H9 (cell line): ENCODE data around the gene TESK2. TPM values are rescaled to one million over a fixed set of nuclear protein-coding genes. Genes with fewer than 3 reads are reported as not detected.

ENCODE experiments used
- DNase-seq: peaks from one replicate; pipeline ENCODE4 v3.0.0-alpha.2; 2017
- H2AFZ ChIP-seq: one replicate; pipeline ENCODE4 v1.6.1; 2013; ENCODE audit warnings: mild to moderate bottlenecking, low read length, control low read depth, moderate library complexity
- H2AK5ac ChIP-seq: 2 replicates; pipeline ENCODE4 v1.6.1; 2013; ENCODE audit warnings: low read length, control low read depth, mixed read lengths; ENCODE audit not compliant: insufficient read length
- H2BK120ac ChIP-seq: one replicate; pipeline ENCODE4 v1.6.1; 2013; ENCODE audit warnings: low read depth, mild to moderate bottlenecking, low read length, control low read depth, inconsistent platforms; ENCODE audit not compliant: poor library complexity, severe bottlenecking
- H2BK12ac ChIP-seq: 2 replicates; pipeline ENCODE4 v1.6.1; 2013; ENCODE audit warnings: low read length, control low read depth, mixed read lengths, low read depth; ENCODE audit not compliant: insufficient read length
- H2BK15ac ChIP-seq: 2 replicates; pipeline ENCODE4 v1.6.1; 2013; ENCODE audit warnings: low read depth, low read length, control low read depth
- H2BK20ac ChIP-seq: one replicate; pipeline ENCODE4 v1.6.1; 2013; ENCODE audit warnings: low read depth, mild to moderate bottlenecking, low read length, control low read depth, inconsistent platforms; ENCODE audit not compliant: poor library complexity, severe bottlenecking
- H2BK5ac ChIP-seq: 2 replicates; pipeline ENCODE4 v1.6.1; 2013; ENCODE audit warnings: low read length, control low read depth, mixed read lengths; ENCODE audit not compliant: insufficient read length
- H3K14ac ChIP-seq: 2 replicates; pipeline ENCODE4 v1.6.1; 2013; ENCODE audit warnings: low read length, control low read depth; ENCODE audit not compliant: insufficient read depth
- H3K18ac ChIP-seq: 2 replicates; pipeline ENCODE4 v1.6.1; 2013; ENCODE audit warnings: low read depth, mild to moderate bottlenecking, mixed read lengths, low read length, control low read depth; ENCODE audit not compliant: insufficient read length
- H3K23ac ChIP-seq: 2 replicates; pipeline ENCODE4 v1.6.1; 2013; ENCODE audit warnings: low read length, control low read depth, mixed read lengths, low read depth; ENCODE audit not compliant: insufficient read length
- H3K23me2 ChIP-seq: 2 replicates; pipeline ENCODE4 v1.6.1; 2013; ENCODE audit warnings: low read depth, mild to moderate bottlenecking, mixed read lengths, low read length, control low read depth; ENCODE audit not compliant: insufficient read length, poor library complexity, severe bottlenecking
- H3K27ac ChIP-seq: 2 replicates; pipeline ENCODE4 v1.5.1; 2013; ENCODE audit warnings: low read length, control low read depth, mixed read lengths, low read depth; ENCODE audit not compliant: insufficient read length
- H3K27me3 ChIP-seq: 2 replicates; pipeline ENCODE4 v1.6.1; 2013; ENCODE audit warnings: low read length, control low read depth, inconsistent platforms; ENCODE audit not compliant: insufficient read depth
- H3K4ac ChIP-seq: 2 replicates; pipeline ENCODE4 v1.6.1; 2013; ENCODE audit warnings: low read depth, mild to moderate bottlenecking, control low read depth, inconsistent platforms, low read length, moderate library complexity
- H3K4me1 ChIP-seq: 2 replicates; pipeline ENCODE4 v1.6.1; 2013; ENCODE audit warnings: low read length, control low read depth, inconsistent platforms; ENCODE audit not compliant: insufficient read depth
- H3K4me2 ChIP-seq: 2 replicates; pipeline ENCODE4 v1.6.1; 2013; ENCODE audit warnings: low read length, control low read depth, mixed read lengths; ENCODE audit not compliant: insufficient read length, insufficient read depth
- H3K56ac ChIP-seq: 2 replicates; pipeline ENCODE4 v1.6.1; 2013; ENCODE audit warnings: low read depth, mild to moderate bottlenecking, mixed read lengths, low read length, control low read depth; ENCODE audit not compliant: insufficient read length
- H3K79me1 ChIP-seq: 2 replicates; pipeline ENCODE4 v1.6.1; 2013; ENCODE audit warnings: low read depth, mild to moderate bottlenecking, moderate library complexity, low read length, control low read depth, inconsistent platforms; ENCODE audit not compliant: insufficient read depth, poor library complexity, severe bottlenecking
- H3K79me2 ChIP-seq: 2 replicates; pipeline ENCODE4 v1.6.1; 2013; ENCODE audit warnings: low read length, control low read depth, inconsistent platforms; ENCODE audit not compliant: insufficient read depth
- H3K9ac ChIP-seq: 2 replicates; pipeline ENCODE4 v1.6.1; 2013; ENCODE audit warnings: low read length, control low read depth, mixed read lengths; ENCODE audit not compliant: insufficient read length; ENCODE audit errors: extremely low read depth
- H3K9me3 ChIP-seq: one replicate; pipeline ENCODE4 v1.6.1; 2013; ENCODE audit warnings: low read depth, low read length, inconsistent platforms; ENCODE audit not compliant: control insufficient read depth
- H3T11ph ChIP-seq: one replicate; pipeline ENCODE4 v1.6.1; 2013; ENCODE audit warnings: mild to moderate bottlenecking, low read length, control low read depth, inconsistent platforms
- H4K20me1 ChIP-seq: one replicate; pipeline ENCODE4 v1.6.1; 2013; ENCODE audit not compliant: control insufficient read depth, insufficient read length, insufficient read depth
- H4K5ac ChIP-seq: 2 replicates; pipeline ENCODE4 v1.6.1; 2013; ENCODE audit warnings: low read depth, mild to moderate bottlenecking, mixed read lengths, low read length, control low read depth; ENCODE audit not compliant: insufficient read length
- H4K8ac ChIP-seq: replicated peaks from 2 replicates; pipeline ENCODE4 v1.6.1; 2013; ENCODE audit warnings: low read length, control low read depth, mixed read lengths, low read depth; ENCODE audit not compliant: insufficient read length
- H4K91ac ChIP-seq: 2 replicates; pipeline ENCODE4 v1.6.1; 2013; ENCODE audit warnings: low read depth, mild to moderate bottlenecking, moderate library complexity, mixed read lengths, low read length, control low read depth; ENCODE audit not compliant: insufficient read length
- H3K27ac Mint-ChIP-seq, 3 experiments: 2 replicates in 2 of 3; 3 replicates in 1 of 3; pipeline ENCODE4 v1.8.0; 2020 to 2021; ENCODE audit warnings: mixed read lengths in 3 of 3, mild to moderate bottlenecking in 1 of 3, moderate library complexity in 1 of 3
- H3K27me3 Mint-ChIP-seq: 2 replicates; pipeline ENCODE4 v1.8.0; 2021; ENCODE audit warnings: low read depth, mild to moderate bottlenecking, moderate library complexity, mixed read lengths
- H3K36me3 Mint-ChIP-seq, 3 experiments: 2 replicates in 2 of 3; 3 replicates in 1 of 3; pipeline ENCODE4 v1.8.0; 2020 to 2021; ENCODE audit warnings: low read depth in 3 of 3, mixed read lengths in 3 of 3; ENCODE audit not compliant: insufficient read depth in 1 of 3
- H3K4me1 Mint-ChIP-seq, 2 experiments: 2 replicates each; pipeline ENCODE4 v1.8.0; 2020; ENCODE audit warnings: mixed read lengths in 2 of 2
- H3K4me3 Mint-ChIP-seq, 2 experiments: 2 replicates in 1 of 2; 3 replicates in 1 of 2; pipeline ENCODE4 v1.8.0; 2020 to 2021; ENCODE audit warnings: mild to moderate bottlenecking in 2 of 2, mixed read lengths in 2 of 2, moderate library complexity in 1 of 2
- H3K9me3 Mint-ChIP-seq, 2 experiments: 2 replicates in 1 of 2; 3 replicates in 1 of 2; pipeline ENCODE4 v1.8.0; 2020; ENCODE audit warnings: mild to moderate bottlenecking in 2 of 2, mixed read lengths in 2 of 2, moderate library complexity in 1 of 2
- CTCF ChIP-seq: fragments of 200-600 bp; sonication (generic); conservative IDR thresholded peaks from 3 replicates; pipeline ENCODE4 v1.8.0; 2021; ENCODE audit warnings: antibody characterized with exemption, mild to moderate bottlenecking
- WGBS: extraction: QIAGEN DNeasy Blood & Tissue Kit; methylation state at CpG from one replicate; pipeline ENCODE4 v1.1.7; 2013; ENCODE audit warnings: missing lambda C conversion rate, low lambda C conversion rate, mixed read lengths; ENCODE audit not compliant: insufficient read length; ENCODE audit errors: extremely low coverage; 5-methylcytosine and 5-hydroxymethylcytosine counted together
- total RNA-seq: library from RNA; stranded (reverse); gene quantifications from 2 replicates; pipeline ENCODE4 v1.2.1, GENCODE V29; 2021

TESK2 gene
- total RNA-seq, 1 experiment from 2014 or later: 7.2 TPM

GRCh38 chr1:45305231-45305630 is 185.7 kb downstream of the TESK2 start:
- H3K4me2 ChIP-seq: no peak overlapping the region
- no peak overlapping the region for H2BK120ac ChIP-seq
- no peaks in the 10 kb centered on the region for H4K20me1 ChIP-seq
- H3T11ph ChIP-seq: no peak overlapping the region
- no peak overlapping the region for H3K4ac ChIP-seq
- H2BK20ac ChIP-seq: no peak overlapping the region
- no peak overlapping the region for H3K18ac ChIP-seq
- no peak overlapping the region for H3K14ac ChIP-seq
- peaks cover 9% of the 10 kb centered on the region for H3K23me2 ChIP-seq
- H3K9ac ChIP-seq: no peak overlapping the region
- H3K23ac ChIP-seq: no peak overlapping the region
- no peak overlapping the region for H2AFZ ChIP-seq
- no peaks in the 10 kb centered on the region for H3K79me2 ChIP-seq
- TF ChIP-seq CTCF: no peak
- H2BK12ac ChIP-seq: no peak overlapping the region
- H3K4me1 ChIP-seq: peaks cover 12% of the 10 kb centered on the region
- H3K27ac ChIP-seq: no peak overlapping the region
- H3K27me3 ChIP-seq: no peaks in the 10 kb centered on the region
- no peaks in the 10 kb centered on the region; a peak in 1 of 5 replicates for H3K9me3 Mint-ChIP-seq
- no peaks in the 10 kb centered on the region for H3K9me3 ChIP-seq
- peak overlapping the region; percentile 85 to 88; a peak in 3 of 5 replicates for H3K4me3 Mint-ChIP-seq
- no peak overlapping the region for H4K8ac ChIP-seq
- no peaks in the 10 kb centered on the region for H3K27me3 Mint-ChIP-seq
- no peak overlapping the region for H4K91ac ChIP-seq
- no peak overlapping the region for H2BK5ac ChIP-seq
- H3K56ac ChIP-seq: no peak overlapping the region
- no peaks in the 10 kb centered on the region for H3K79me1 ChIP-seq
- no peak overlapping the region for H2AK5ac ChIP-seq
- H3K36me3 Mint-ChIP-seq: no peaks in the 10 kb centered on the region
- H3K4me1 Mint-ChIP-seq: peaks cover 43 to 47% of the 10 kb centered on the region in 2 experiments
- H3K27ac Mint-ChIP-seq: peak overlapping the region in 2 of 3 experiments; percentile 1 to 92; a peak in 4 of 7 replicates
- no peak overlapping the region for H4K5ac ChIP-seq
- WGBS: no CpG with 5 or more reads among the region's 10 CpGs
- no peak overlapping the region for H2BK15ac ChIP-seq
- DNase-seq: no peak
